Panc1 (cell line): Measurements from ENCODE around the gene CIB2.

Experiments used
- CTCF ChIP-seq: fragments of 450-650 bp; IDR thresholded peaks from 2 replicates; pipeline ENCODE4 v1.5.1; 2017; ENCODE audit warnings: mild to moderate bottlenecking
- SIN3A ChIP-seq: IDR thresholded peaks from 2 replicates; pipeline ENCODE4 v1.6.1; 2012; ENCODE audit warnings: low read depth, mild to moderate bottlenecking, low read length, moderate library complexity, borderline replicate concordance; ENCODE audit not compliant: insufficient read depth

- no peak for TF ChIP-seq CTCF
- no peak for TF ChIP-seq SIN3A
These were observed 26.4 kb downstream of the CIB2 start for GRCh38 chr15:78104566-78105475.
